Hippocampal formation (tissue), 2 donors: Measurements from ENCODE around the gene USP10.
"Not testable (repeated sequence)": the region's sequence is repeated elsewhere in the genome, so short reads cannot be mapped to it uniquely, and the experiment has no call there.

Source experiments
- DNase-seq, 2 donors: peaks; one replicate each; lab custom pipeline; 2025; lab: John Stamatoyannopoulos, UW

USP10 gene

GRCh38 chr16:84673203-84673535, 26.6 kb upstream of the USP10 start:
- DNase-seq, result no peak

- DNase-seq, result no peak
Measured at GRCh38 chr16:84673561-84673960, 26.2 kb upstream of the USP10 start.

- DNase-seq, result no peak
Measured at GRCh38 chr16:84675423-84675822, 24.4 kb upstream of the USP10 start.

- no peak for DNase-seq
Measured at GRCh38 chr16:84675884-84676283, 23.9 kb upstream of the USP10 start.

- DNase-seq, result no peak
Measured at GRCh38 chr16:84677017-84677803, 22.6 kb upstream of the USP10 start.

GRCh38 chr16:84677849-84678248, 22.0 kb upstream of the USP10 start:
- DNase-seq, result no peak

- DNase-seq, result no peak
Measured at GRCh38 chr16:84678541-84678940, 21.3 kb upstream of the USP10 start.

GRCh38 chr16:84680165-84680842, 19.5 kb upstream of the USP10 start:
- DNase-seq, result no peak

- DNase-seq, result no peak
Measured at GRCh38 chr16:84680843-84681629, 18.8 kb upstream of the USP10 start.

GRCh38 chr16:84683691-84684591, 15.9 kb upstream of the USP10 start:
- no peak for DNase-seq

- no peak for DNase-seq
Measured at GRCh38 chr16:84684592-84684965, 15.2 kb upstream of the USP10 start.

- no peak for DNase-seq
Measured at GRCh38 chr16:84685210-84685609, 14.6 kb upstream of the USP10 start.

- DNase-seq, result no peak
Measured at GRCh38 chr16:84686707-84687298, 13.0 kb upstream of the USP10 start.

- DNase-seq, result no peak
Measured at GRCh38 chr16:84687715-84688114, 12.1 kb upstream of the USP10 start.

GRCh38 chr16:84688163-84688562, 11.6 kb upstream of the USP10 start:
- DNase-seq, result not testable (repeated sequence)

GRCh38 chr16:84689111-84689510, 10.7 kb upstream of the USP10 start:
- no peak for DNase-seq

GRCh38 chr16:84690088-84690819, 9.5 kb upstream of the USP10 start:
- DNase-seq, result no peak

GRCh38 chr16:84692451-84693214, 7.2 kb upstream of the USP10 start:
- DNase-seq, result no peak

- not testable (repeated sequence) for DNase-seq
Measured at GRCh38 chr16:84693869-84694268, 5.9 kb upstream of the USP10 start.

- DNase-seq, result no peak
Measured at GRCh38 chr16:84694980-84695379, 4.8 kb upstream of the USP10 start.
